GM23338 (cell line): ENCODE measurements around the gene ZBTB7C. TPM values are rescaled to one million over a fixed set of nuclear protein-coding genes. Genes with fewer than 3 reads are reported as not detected.

Experiments used
- ATAC-seq: fragments of 200-7000 bp; cut with Tn5 transposase; 3 replicates; pipeline ENCODE4 v1.9.1; 2020
- DNase-seq: peaks from one replicate; pipeline ENCODE4 v3.0.0-alpha.2; 2015; ENCODE audit warnings: low spot score
- H2AFZ ChIP-seq: fragments of 200-600 bp; sonication (generic); 2 replicates; pipeline ENCODE4 v1.8.0; 2016; ENCODE audit warnings: antibody characterized with exemption, mild to moderate bottlenecking, moderate library complexity
- H3F3A ChIP-seq: fragments of 200-600 bp; sonication (generic); replicated peaks from 2 replicates; pipeline ENCODE4 v1.8.0; 2017; ENCODE audit warnings: antibody characterized with exemption, mixed run types, low read depth
- H3K27ac ChIP-seq: fragments of 200-600 bp; sonication (generic); 2 replicates; pipeline ENCODE4 v1.6.1; 2016; ENCODE audit warnings: low read depth
- H3K27me3 ChIP-seq: fragments of 200-600 bp; sonication (generic); 2 replicates; pipeline ENCODE4 v1.8.0; 2016; ENCODE audit warnings: mild to moderate bottlenecking, mixed run types, moderate library complexity; ENCODE audit not compliant: insufficient read depth
- H3K36me3 ChIP-seq: fragments of 200-600 bp; sonication (generic); 2 replicates; pipeline ENCODE4 v1.8.0; 2016; ENCODE audit warnings: mild to moderate bottlenecking; ENCODE audit not compliant: insufficient read depth
- H3K4me1 ChIP-seq: fragments of 200-600 bp; sonication (generic); 2 replicates; pipeline ENCODE4 v1.8.0; 2016; ENCODE audit warnings: mild to moderate bottlenecking, moderate library complexity; ENCODE audit not compliant: insufficient read depth
- H3K4me2 ChIP-seq: fragments of 200-600 bp; sonication (generic); 2 replicates; pipeline ENCODE4 v1.7.1; 2017; ENCODE audit warnings: mixed run types
- H3K4me3 ChIP-seq: fragments of 200-600 bp; sonication (generic); 2 replicates; pipeline ENCODE4 v1.6.1; 2016; ENCODE audit warnings: mixed run types
- H3K79me2 ChIP-seq: fragments of 200-600 bp; sonication (generic); replicated peaks from 2 replicates; pipeline ENCODE4 v1.8.0; 2017; ENCODE audit warnings: mild to moderate bottlenecking; ENCODE audit not compliant: insufficient read depth
- H3K9me2 ChIP-seq: fragments of 200-600 bp; sonication (generic); 2 replicates; pipeline ENCODE4 v1.8.0; 2017; ENCODE audit not compliant: insufficient read depth
- H4K20me1 ChIP-seq: fragments of 200-600 bp; sonication (generic); replicated peaks from 2 replicates; pipeline ENCODE4 v1.8.0; 2017; ENCODE audit warnings: mild to moderate bottlenecking; ENCODE audit not compliant: insufficient read depth
- H3K27ac Mint-ChIP-seq: 2 replicates; pipeline ENCODE4 v1.8.0; 2020; ENCODE audit warnings: inconsistent platforms, mild to moderate bottlenecking, moderate library complexity, mixed read lengths
- H3K27me3 Mint-ChIP-seq: 3 replicates; pipeline ENCODE4 v1.8.0; 2022; ENCODE audit warnings: low read depth, mild to moderate bottlenecking, moderate library complexity, mixed read lengths, inconsistent platforms; ENCODE audit not compliant: insufficient read depth, poor library complexity
- H3K36me3 Mint-ChIP-seq: 3 replicates; pipeline ENCODE4 v1.8.0; 2021; ENCODE audit warnings: low read depth, mild to moderate bottlenecking, inconsistent platforms, moderate library complexity, mixed read lengths
- H3K4me1 Mint-ChIP-seq: 3 replicates; pipeline ENCODE4 v1.8.0; 2020; ENCODE audit warnings: mild to moderate bottlenecking, inconsistent platforms, mixed read lengths
- H3K4me3 Mint-ChIP-seq: 3 replicates; pipeline ENCODE4 v1.8.0; 2021; ENCODE audit warnings: moderate library complexity, mild to moderate bottlenecking, inconsistent platforms, mixed read lengths
- H3K9me3 Mint-ChIP-seq: 3 replicates; pipeline ENCODE4 v1.8.0; 2020; ENCODE audit warnings: moderate library complexity, mild to moderate bottlenecking, inconsistent platforms, mixed read lengths
- CREB1 ChIP-seq: fragments of 250-450 bp; sonication (Bioruptor Pico); IDR thresholded peaks from 2 replicates; pipeline ENCODE4 v1.5.0; 2020; ENCODE audit warnings: low read depth, mild to moderate bottlenecking, moderate library complexity
- CTCF ChIP-seq, 2 experiments: fragments of 200-600 bp in 1 of 2; sonication (generic) in 1 of 2; conservative IDR thresholded peaks; 2 replicates each; pipeline versions ENCODE4 v1.5.1 to v1.6.1; 2016 to 2017; ENCODE audit warnings: antibody characterized with exemption in 2 of 2, low read depth in 2 of 2, mild to moderate bottlenecking in 2 of 2, moderate library complexity in 1 of 2
- EZH2 ChIP-seq: fragments of 200-600 bp; sonication (generic); IDR thresholded peaks from one replicate; pipeline ENCODE4 v1.8.0; 2017; ENCODE audit warnings: antibody characterized with exemption, mild to moderate bottlenecking, low read depth; ENCODE audit not compliant: unreplicated experiment
- EZH2phosphoT487 ChIP-seq: fragments of 200-600 bp; sonication (generic); IDR thresholded peaks from one replicate; pipeline ENCODE4 v1.8.1; 2018; ENCODE audit warnings: antibody characterized with exemption; ENCODE audit not compliant: unreplicated experiment
- JUNB ChIP-seq: IDR thresholded peaks from one replicate; pipeline ENCODE4 v1.6.1; 2016; ENCODE audit warnings: antibody characterized with exemption; ENCODE audit not compliant: unreplicated experiment
- NANOG ChIP-seq: IDR thresholded peaks from 2 replicates; pipeline ENCODE4 v1.6.1; 2016; ENCODE audit warnings: antibody characterized with exemption, borderline replicate concordance
- POLR2AphosphoS5 ChIP-seq: IDR thresholded peaks from 2 replicates; pipeline ENCODE4 v1.6.1; 2016; ENCODE audit warnings: antibody characterized with exemption, low read depth
- STAT1 ChIP-seq: IDR thresholded peaks from one replicate; pipeline ENCODE4 v1.6.1; 2016; ENCODE audit warnings: antibody characterized with exemption; ENCODE audit not compliant: unreplicated experiment
- ZNF114 ChIP-seq: fragments of 250-450 bp; sonication (Bioruptor Pico); IDR thresholded peaks from 2 replicates; pipeline ENCODE4 v1.5.0; 2020; ENCODE audit warnings: mild to moderate bottlenecking, moderate library complexity
- ZNF331 ChIP-seq: fragments of 250-450 bp; sonication (Bioruptor Pico); IDR thresholded peaks from 2 replicates; pipeline ENCODE4 v1.5.0; 2020; ENCODE audit warnings: low read depth, mild to moderate bottlenecking, moderate library complexity
- ZNF462 ChIP-seq: fragments of 250-450 bp; sonication (Bioruptor Pico); IDR thresholded peaks from 2 replicates; pipeline ENCODE4 v1.5.0; 2020; ENCODE audit warnings: mild to moderate bottlenecking, moderate library complexity
- polyA plus RNA-seq: library from polyadenylated mRNA; unstranded; fragments of >200 nt; fragmentation: Nextera tagmentation; extraction: Ambion mirVana; gene quantifications from 2 replicates; pipeline ENCODE4 v1.2.1, GENCODE V29; 2016
- total RNA-seq: library from RNA; depleted of rRNA; stranded (reverse); fragments of >200 nt; shearing (Covaris generic); gene quantifications from 2 replicates; pipeline ENCODE4 v1.2.3, GENCODE V29; 2014
- TF ChIP-seq, protein P1 (sequence below): IDR thresholded peaks from 2 replicates; pipeline ENCODE4 v1.6.1; 2016; ENCODE audit warnings: antibody characterized with exemption

ZBTB7C gene
- total and polyA plus RNA-seq, 2 experiments from 2014 or later: 0.03 to 0.14 TPM

DNA sequence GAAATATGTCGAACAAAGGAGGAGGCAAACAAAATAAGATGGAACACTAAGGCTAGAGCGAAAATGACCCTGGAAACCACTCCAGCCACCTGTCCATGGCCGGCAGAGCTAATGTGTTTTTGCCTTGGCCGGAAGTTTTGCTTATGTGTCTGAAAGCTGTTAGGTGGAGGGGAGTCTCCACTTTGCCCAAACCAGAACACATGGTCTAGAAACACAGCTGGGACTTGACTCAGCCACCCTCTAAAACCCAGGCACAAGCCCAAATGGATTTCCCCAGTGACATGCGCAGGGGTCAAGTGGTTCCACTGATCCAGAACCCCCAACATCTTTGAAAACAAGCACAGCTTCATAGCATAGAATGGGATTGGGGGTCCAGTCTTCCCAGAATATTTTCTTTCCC is 159.3 kb downstream of the ZBTB7C start:
- H3K4me3 Mint-ChIP-seq: no peak overlapping the region
- Histone ChIP-seq H3K36me3 (no peaks in the 10 kb centered on the region), H4K20me1 (no peaks in the 10 kb centered on the region), H3K4me1 (no peaks in the 10 kb centered on the region), H3F3A (no peaks in the 10 kb centered on the region), H3K27ac (no peak overlapping the region), H2AFZ (peak overlapping the region; percentile 47; the same call in 1 of the 2 replicates), H3K79me2 (no peaks in the 10 kb centered on the region), H3K27me3 (no peaks in the 10 kb centered on the region), H3K4me3 (no peak overlapping the region), H3K9me2 (no peaks in the 10 kb centered on the region; the same call in 1 of the 2 replicates), H3K4me2 (no peak overlapping the region)
- TF ChIP-seq JUNB (no peak), STAT1 (no peak), ZNF462 (CRISPR knock-in tag) (no peak), CTCF (conservative IDR thresholded peaks at IDR 0.05; ENCODE audit: low read depth in 2 of 2) (no peak), ZNF331 (CRISPR knock-in tag) (no peak), EZH2phosphoT487 (no peak), CREB1 (CRISPR knock-in tag) (no peak), EZH2 (no peak), NANOG (no peak), ZNF114 (CRISPR knock-in tag) (no peak), POLR2AphosphoS5 (no peak)
- TF ChIP-seq, protein P1, sequence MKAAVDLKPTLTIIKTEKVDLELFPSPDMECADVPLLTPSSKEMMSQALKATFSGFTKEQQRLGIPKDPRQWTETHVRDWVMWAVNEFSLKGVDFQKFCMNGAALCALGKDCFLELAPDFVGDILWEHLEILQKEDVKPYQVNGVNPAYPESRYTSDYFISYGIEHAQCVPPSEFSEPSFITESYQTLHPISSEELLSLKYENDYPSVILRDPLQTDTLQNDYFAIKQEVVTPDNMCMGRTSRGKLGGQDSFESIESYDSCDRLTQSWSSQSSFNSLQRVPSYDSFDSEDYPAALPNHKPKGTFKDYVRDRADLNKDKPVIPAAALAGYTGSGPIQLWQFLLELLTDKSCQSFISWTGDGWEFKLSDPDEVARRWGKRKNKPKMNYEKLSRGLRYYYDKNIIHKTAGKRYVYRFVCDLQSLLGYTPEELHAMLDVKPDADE: no peak
- H3K4me1 Mint-ChIP-seq: no peaks in the 10 kb centered on the region
- no peak for DNase-seq
- H3K27me3 Mint-ChIP-seq: no peaks in the 10 kb centered on the region
- H3K27ac Mint-ChIP-seq: no peak overlapping the region; the same call in 1 of the 2 replicates
- no peaks in the 10 kb centered on the region; the same call in 2 of the 3 replicates for H3K9me3 Mint-ChIP-seq
- ATAC-seq: no peak
- H3K36me3 Mint-ChIP-seq: no peaks in the 10 kb centered on the region
